GM19025 (cell line): Measurements from ENCODE around the gene BRWD1.

ENCODE experiments used
- ATAC-seq: cut with Tn5 transposase; IDR thresholded peaks from one replicate; pipeline ENCODE4 v1.9.1; 2021; ENCODE audit warnings: mild to moderate bottlenecking, low read depth, moderate library complexity; ENCODE audit not compliant: unreplicated experiment

The BRWD1 gene

DNA sequence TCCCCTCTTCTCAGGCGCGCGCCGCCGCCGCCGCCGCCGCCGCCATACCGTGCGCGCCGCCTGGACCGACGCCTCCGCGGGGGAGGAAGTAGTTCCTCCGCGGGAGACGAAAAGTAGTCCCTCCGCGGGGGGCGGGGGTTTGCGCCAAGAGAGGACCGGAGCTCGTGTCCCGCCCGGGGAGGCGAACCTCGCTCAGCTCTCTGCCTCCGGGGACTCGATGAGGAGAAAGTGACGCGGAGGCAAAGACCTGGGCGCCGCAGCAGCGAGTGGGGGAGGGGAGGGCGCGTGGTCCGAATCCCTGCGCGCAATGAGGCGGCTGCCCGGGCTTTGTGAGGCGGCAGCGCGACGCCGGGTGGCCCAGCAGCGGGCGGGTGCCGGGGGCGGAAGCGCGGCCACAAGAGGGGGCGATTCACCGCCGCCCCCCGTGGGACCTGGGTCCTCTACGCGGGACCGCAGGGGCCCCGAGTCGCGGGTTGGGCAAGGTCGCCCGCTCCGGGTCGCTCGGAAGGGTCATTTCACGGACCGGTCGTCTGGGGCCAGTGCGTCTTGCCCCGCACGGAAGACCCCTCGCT lies at the start of gene BRWD1:
BRWD1 (minus strand) TSS at position 62 of the 572 bp plus-strand sequence. CDS start 141 bp downstream, outside the sequence.
- ATAC-seq, result peak; percentile 48

DNA sequence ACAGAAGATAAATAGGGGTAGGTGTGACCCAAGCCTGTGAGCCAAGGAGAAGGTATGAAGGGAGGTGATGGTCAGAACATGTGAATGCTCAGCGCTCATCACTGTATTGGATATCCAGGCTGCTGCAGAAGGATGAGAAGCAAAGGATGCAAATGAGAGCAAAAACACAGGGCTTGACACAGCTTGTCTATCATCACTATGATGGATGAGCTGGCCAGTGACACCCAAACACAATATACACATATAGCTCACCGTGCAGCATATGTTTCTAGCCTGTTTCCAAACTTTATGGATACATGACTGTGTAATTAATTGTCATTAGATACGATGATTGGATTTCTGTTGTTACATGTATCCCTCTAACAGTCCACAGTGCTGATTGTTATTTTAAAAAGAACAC lies 49.3 kb upstream of the BRWD1 start:
- no peak for ATAC-seq

DNA sequence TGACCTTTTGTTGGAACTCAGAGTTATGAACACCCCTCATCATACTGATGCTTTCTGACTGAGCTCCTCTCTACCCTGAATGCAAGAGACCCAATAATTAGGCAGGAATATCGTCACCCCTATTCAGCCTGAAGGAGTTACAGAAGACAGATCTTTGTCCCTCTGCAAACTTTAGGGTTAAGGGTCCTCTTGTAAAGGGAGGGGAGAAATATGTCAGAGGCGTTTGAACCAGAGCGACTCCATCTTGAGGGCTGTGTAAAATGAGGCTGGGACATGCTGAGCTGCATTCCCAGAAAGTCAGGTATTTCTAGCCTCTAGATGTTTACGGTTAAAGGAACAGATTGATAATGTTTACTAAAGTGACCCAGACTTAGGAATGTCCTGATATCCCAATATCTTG lies 46.0 kb upstream of the BRWD1 start:
- no peak for ATAC-seq

DNA sequence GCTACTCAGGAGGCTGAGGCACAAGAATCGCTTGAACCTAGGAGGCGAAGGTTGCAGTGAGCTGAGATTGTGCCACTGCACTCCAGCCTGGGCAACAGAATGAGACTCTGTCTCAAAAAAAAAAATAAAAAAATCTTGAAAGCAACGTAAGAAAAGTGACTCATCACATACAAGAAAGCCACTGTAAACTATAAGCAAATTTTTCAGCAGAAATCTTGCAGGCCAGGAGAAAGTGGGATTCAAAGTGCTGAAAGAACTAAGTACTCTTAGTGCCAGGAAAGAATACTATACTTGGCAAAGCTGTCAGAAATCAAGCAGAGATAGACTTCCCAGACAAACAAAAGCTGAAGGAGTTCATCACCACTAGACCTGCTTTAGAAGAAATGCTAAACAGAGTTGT lies 39.9 kb upstream of the BRWD1 start:
- no peak for ATAC-seq

DNA sequence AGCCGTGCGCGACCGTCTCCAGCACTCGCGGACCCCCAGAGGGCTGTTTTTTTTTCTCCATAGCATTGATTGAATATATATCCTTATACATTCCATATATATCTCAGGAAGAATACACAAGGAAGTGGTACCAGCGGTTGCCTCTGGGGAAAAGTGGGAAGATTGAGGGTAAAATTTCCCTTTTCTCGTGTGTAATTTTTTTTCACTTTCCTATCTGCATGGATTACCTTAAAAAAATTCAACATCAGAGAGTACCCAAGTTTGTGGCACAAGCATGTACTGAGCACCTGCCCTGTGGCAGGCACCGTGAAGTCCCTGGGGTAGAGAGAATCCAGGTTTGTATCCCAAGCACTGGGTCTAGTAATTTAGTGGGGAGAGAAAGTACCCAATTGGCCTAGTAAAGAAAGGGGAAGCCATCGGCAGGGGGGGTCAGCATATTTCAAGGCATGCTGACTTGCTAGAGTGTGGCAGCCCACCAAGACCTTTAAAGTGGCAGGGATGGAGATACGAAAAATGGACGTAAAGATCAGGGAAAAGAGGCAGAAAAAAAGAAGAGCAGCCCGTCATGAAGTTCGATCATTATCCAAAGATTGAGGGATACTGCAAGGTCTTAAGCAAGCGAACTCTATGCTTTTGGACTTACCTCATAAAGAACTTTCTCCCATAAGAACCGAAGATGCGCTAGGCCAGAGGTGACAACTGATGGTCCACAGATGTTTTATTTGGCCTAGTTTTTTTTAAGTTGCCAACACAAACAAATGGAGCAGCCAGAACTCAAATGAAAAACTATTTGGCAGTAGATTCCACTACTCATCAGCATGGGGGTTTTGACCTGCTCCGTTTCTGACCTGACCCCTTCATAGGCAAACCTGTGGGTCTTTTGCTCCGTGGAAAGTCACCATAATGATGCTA lies 36.9 kb upstream of the BRWD1 start:
- ATAC-seq, result no peak

DNA sequence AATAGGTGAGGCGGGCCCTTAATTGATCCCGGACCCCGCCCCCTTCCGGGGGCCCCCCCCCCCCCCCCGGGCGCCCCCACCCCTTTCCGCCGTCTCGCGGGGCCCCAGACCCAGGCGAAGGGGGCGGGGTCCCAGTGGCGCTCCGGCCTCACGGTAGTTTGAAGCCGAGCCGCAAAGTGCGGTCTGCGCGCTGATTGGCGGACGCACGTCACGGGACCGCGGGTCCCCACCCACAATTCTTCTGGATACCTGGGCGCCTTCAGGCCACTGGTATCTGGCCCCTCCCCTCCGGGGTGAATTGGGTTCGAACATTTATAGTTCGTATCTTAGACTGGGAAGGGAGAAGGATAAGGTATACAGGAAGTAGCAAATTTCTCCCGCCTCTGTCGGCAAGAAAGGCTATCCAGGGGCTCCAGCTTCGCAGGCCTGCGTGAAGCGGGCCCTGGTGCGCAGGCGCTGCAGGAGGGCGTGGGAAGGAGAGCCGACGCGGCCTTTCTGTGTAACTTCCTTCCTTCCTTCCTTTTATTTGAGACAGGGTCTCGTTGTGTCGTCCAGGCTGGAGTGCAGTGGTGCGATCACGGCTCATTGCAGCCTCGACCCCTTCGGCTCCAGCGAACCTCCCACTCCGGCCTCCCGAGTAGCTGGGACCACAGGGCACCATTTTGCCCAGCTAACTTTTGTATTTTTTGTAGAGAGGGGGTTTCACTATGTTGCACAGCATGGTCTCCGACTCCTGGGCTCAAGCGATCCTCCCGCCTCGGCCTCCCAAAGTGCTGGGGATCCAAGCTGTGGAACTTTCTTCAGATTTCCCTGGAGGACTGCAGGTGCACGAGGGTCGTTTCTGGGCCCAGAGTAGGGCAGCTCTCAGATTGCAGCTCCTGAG lies 36.0 kb upstream of the BRWD1 start:
- ATAC-seq, result peak; percentile 78

DNA sequence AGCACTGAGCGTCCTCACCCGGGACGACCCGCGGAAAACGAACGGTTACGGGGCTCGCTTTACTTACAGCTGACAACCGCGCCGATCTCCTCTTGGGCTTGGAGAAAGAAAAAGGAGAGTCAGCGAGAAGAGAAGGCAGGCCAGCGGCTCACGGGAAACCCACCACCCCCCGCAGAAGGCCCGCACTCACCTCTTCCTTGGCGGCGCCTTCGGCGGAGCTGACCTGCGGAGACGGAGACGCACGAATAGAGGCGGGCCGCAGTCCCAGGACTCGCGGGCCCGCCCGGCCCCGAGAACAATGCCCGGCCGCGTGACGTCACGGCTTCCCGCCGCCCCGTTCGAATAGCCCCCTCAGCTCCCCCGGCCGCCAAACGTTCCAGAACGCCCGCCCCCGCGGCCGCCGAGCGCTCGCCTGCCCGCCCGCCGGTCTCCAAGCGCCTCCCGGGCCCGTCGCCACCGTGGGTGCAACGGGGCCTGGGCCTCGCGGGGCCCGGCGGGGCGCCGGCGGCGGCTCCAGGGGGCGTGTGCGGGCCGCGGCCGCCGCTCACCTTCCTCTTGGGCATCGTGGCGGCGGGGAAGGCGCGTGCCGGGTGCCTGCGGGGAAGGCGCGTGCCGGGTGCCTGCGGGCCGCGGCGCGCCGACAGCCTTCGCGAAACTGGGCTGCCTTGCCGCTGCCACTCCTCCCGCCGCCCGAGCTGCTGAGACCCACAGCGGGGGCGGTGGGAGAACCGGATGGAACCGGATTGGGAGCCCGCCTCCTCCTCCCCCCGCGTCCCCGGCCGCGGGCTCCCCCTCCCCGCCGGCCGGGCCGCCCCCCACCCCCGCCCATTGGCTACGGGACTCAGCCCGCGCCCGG lies 35.2 kb upstream of the BRWD1 start, which contains the start of gene HMGN1:
HMGN1 (minus strand) TSS at position 734 of the 856 bp plus-strand sequence; CDS start at position 563, 171 bp downstream.
- peak; percentile 50 for ATAC-seq

DNA sequence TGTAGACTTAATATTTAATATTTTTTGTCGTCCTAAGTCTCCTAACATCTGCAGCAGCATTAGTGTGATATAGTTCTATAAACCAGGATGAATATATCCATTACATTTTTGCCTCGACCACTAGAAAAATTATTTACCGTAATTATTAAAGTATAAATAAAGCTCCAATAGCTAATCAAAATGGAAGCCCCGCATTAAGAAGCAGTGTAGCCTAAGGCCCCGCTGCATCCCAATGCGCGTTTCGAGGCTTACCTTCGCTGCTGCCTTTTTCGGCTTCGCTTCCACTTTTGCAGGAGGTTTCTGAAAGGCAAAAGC lies 34.6 kb upstream of the BRWD1 start:
- ATAC-seq, result no peak

DNA sequence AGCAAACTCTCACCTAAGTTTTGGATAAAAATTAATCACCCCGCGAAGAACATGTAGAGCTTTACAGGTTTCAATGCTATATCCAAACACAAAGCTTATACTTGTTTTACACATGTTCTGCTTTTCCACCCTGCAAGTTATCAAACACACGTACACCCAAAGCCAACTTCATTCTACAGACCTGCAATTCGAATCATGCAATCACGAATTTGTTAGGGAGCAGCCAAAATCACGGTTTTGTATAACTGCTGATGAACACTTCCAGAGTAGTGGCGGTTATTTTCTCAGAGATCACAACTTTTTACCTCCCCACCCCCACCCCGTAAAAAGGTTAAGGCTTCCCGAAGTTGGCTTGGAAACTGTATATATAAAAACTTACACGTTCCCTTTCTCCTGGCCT lies 34.1 kb upstream of the BRWD1 start:
- no peak for ATAC-seq

DNA sequence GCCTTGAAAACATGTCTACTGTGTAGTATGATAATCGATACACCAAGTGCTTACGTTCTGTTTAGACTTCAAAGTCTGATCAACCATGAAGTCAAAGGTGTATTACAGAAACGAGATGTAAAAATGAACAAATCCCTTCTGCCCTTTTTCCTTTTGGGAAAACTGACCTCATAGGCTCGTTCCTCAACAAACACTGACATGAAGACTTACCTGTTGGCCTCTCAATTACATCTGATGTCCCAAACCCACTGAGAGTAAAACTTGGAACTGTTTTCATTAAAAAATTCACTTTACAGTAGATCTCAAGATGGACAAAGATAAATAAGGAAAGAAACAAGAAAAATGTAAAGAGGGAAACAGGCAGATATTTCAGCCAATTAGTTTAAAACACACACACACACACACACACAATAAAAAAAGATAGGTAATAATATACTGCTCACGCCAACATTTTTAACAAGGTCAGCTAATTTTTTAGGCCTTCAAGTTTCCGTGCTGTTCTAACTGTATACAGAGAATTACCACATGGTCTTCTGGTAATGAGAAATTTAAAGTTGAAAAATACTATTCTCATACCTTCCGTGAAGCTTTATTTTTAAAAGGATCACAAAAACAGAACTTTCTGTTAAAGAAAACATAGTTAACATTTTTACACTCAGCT lies 33.4 kb upstream of the BRWD1 start:
- ATAC-seq, result no peak

DNA sequence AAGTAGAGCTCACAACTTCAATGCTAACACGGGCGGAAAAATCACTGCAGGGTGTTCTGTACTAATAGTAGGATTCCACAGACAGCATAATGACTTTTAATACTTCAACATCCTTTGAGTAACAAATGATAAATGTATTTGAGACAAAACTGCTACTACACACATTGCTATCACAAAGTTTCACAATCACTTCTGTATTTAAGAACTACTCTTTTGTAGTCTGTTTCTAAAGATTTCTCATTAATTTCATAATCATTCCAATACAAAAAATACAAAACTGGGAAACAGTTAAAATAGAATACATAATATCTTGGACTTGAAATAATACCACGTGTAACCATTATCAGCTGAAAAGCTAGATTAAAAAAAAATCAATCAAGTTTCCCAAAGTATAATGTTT lies 32.8 kb upstream of the BRWD1 start:
- no peak for ATAC-seq

DNA sequence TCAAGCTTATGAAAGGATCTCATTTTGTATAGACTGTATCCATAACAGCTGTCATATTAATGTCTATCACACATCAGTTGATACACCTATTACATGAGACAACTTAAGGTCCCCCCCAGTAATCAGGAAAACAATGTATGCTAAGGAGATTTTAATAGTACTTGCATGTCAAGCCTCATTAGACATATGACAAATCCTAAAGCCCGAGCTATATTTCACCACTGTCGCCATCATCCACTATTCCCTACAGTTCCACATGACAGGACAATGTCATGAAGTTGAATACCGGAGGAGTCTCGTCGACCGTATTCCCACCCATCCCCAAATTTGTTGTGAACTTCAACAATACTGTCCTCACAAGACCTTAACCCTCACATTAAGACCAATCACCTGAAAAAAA lies 32.0 kb upstream of the BRWD1 start:
- ATAC-seq, result no peak

DNA sequence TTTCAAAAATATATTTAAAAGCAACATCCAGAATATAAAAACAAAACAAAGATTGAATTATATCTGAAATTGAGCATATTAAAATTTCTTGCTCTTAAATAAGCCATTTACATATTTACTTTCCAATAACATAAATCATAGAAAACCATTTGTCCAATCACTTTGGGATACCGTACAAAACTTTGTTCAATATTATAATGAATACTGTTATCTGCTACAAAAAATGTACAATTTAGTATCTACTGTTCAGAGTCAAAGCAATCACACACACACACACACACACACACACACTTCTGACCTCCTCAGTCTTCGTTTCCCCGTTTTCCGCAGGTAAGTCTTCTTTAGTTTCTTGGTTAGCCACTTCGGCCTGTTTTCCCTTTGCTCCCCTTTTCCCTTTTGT lies 31.4 kb upstream of the BRWD1 start:
- no peak for ATAC-seq

DNA sequence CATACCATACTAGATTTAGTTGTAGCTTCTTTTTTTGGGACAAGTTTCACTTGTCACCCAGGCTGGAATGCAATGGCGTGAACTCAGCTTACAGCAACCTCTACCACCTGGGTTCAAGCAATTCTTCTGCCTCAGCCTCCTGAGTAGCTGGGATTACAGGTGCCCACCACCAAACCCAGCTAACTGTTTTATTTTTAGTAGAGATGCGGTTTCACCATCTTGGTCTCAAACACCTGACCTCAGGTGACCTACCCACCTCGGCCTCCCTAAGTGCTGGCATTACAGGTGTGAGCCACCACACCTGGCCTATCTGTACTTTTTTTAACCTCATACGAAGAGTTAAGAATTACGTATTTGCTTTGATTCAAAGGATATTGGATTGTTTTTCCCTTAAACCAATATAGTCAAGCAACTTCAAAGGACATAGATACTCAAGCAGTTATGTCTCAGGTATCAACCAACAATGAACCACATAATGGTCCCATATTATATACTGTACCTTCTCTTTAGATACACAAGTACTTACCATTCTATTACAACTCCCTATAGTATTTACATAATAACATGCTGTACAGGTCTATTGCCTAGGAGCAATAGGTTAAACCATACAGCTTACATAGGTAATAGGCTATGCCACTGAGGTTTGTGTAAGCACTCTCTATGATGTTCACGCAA lies 28.0 kb upstream of the BRWD1 start:
- ATAC-seq, result no peak

DNA sequence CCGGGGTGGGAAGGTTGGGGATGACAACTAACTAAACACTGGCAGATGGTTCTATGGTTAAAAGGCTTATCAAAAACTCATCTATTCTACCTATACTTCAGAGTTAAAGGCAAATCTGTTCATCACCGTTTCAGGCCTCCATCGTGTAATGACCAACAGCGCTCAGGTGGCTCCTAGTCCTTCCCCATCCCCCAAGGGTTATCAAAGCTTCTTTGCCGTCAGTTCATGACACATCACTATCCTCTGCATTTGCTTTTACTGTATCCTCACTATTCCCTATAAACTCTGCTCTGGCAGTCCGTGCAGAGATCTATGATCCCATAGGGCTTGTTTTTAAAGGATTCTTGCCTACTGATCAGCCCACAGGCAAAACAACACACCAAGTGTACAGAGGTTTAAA lies 27.3 kb upstream of the BRWD1 start:
- ATAC-seq, result no peak

DNA sequence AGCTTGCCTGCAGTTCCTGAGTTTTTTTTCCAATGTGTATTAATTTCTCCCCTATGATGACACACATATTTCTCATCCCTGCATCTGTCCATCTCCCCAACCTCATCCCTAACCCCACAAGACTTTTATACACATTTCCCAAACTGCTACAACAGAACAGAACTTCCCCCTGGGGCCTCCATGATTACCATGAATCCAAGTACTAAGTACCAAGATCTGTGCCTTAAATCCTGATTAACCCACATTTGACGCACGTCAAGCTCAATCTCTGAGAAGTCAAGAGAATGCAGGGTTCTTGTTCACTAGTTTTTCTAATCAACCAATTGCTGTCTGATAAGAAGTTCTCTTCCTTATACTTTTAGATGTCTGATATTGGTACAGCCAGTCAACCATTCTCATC lies 25.8 kb upstream of the BRWD1 start:
- ATAC-seq, result no peak

DNA sequence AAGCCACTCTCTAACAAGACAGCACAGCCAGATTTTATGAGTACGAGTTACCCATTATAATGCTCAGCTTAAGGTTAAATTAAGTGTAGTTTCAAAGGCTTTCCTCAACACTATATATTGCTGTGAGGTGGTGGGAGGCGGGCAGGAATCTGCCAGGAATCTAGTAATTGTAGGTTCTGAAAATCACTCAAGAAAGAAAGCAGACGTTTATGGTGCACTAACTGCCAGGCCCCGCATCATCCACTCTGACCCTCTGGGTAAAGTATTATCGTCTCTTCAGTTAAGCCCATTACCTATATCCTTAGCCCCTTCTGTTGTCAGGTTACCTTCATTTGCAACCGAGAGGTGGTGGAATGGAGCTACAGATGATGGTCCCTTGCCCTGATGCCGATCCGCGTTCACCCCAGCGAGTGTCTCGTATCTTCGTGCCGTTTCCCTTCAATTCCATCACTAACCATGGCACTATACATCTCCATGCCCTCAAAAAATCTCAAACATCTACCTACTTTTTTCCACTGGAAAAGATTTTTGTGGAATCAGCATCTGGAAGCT lies 23.1 kb upstream of the BRWD1 start:
- ATAC-seq, result no peak

DNA sequence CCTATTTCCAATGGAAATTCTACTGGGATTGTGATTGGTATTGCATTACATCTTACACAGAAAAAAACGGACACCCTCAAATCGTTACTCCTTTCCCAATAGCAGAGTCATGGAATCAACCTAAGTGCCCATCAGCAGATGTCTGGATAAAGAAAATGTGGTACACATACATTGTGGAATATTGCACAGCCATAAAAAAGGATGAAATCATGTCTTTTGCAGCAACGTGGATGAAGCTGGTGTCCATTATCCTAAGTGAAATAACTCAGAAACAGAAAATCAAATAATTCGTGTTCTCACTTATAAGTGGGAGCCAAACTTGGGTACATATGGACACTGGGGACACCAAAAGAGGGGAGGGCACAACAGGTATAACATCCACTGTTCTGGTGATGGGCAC lies 21.2 kb upstream of the BRWD1 start:
- no peak for ATAC-seq

DNA sequence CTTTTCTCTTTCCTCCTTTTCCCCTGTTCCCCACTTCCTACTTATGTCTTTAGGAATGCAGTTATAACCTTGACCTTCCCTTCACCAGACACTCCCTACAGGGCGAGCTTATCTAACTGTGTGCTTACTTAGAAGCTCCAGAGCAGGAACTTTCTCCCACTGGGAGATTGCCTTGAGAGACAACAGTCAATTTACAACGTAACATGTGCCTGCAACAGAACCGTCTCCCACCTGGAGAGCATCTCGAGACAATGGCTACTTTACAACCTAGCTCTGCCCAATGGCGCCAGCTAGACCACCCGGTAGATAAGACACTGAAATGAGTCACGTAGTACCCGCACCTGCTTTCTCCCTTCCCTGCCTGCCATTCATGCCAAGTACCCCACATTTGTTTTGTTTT lies 18.7 kb upstream of the BRWD1 start:
- no peak for ATAC-seq
